Upper lobe of left lung (tissue), 6 donors: ENCODE results near the gene ATF1. TPM values are rescaled to one million over a fixed set of nuclear protein-coding genes. Genes with fewer than 3 reads are reported as not detected.
"Not testable (repeated sequence)": the region's sequence is repeated elsewhere in the genome, so short reads cannot be mapped to it uniquely, and the experiment has no call there.

Source experiments
- ATAC-seq, 2 donors: fragments of 200-7000 bp; cut with Tn5 transposase; one replicate each; pipeline ENCODE4 v1.9.1; 2022; ENCODE audit warnings: mild to moderate bottlenecking in 2 of 2, moderate library complexity in 2 of 2; ENCODE audit not compliant: low FRiP score in 2 of 2
- DNase-seq, 2 donors: peaks; one replicate each; pipeline ENCODE4 v3.0.0-alpha.2; 2019 to 2020
- H3K27ac ChIP-seq, 4 donors: fragments of 200-600 bp; sonication (generic); one replicate each; pipeline ENCODE4 v1.5.1; 2016 to 2019
- H3K27me3 ChIP-seq, 4 donors: fragments of 200-600 bp; sonication (generic); one replicate each; pipeline ENCODE4 v1.5.1; 2017 to 2019
- H3K36me3 ChIP-seq, 4 donors: fragments of 200-600 bp; sonication (generic); one replicate each; pipeline ENCODE4 v1.5.1; 2016 to 2019
- H3K4me1 ChIP-seq, 4 donors: fragments of 200-600 bp; sonication (generic); one replicate each; pipeline ENCODE4 v1.5.1; 2018 to 2019
- H3K4me3 ChIP-seq, 4 donors: fragments of 200-600 bp; sonication (generic); one replicate each; pipeline ENCODE4 v1.5.1; 2017 to 2019; ENCODE audit warnings: mild to moderate bottlenecking in 2 of 4, moderate library complexity in 1 of 4
- H3K9me3 ChIP-seq, 4 donors: fragments of 200-600 bp; sonication (generic); one replicate each; pipeline ENCODE4 v1.5.1; 2018 to 2019
- EP300 ChIP-seq, 4 donors: sonication (generic); formaldehyde crosslinking; IDR thresholded peaks; one replicate each; pipeline ENCODE4 v1.5.1; 2017; ENCODE audit warnings: antibody characterized with exemption in 4 of 4, control low read depth in 2 of 4
- POLR2A ChIP-seq, 4 donors: fragments of 450-650 bp; IDR thresholded peaks; one replicate each; pipeline ENCODE4 v1.5.1; 2016 to 2017; ENCODE audit warnings: antibody characterized with exemption in 4 of 4, mild to moderate bottlenecking in 2 of 4
- POLR2AphosphoS5 ChIP-seq, 2 donors: sonication (generic); formaldehyde crosslinking; IDR thresholded peaks; one replicate each; pipeline ENCODE4 v1.5.1; 2017; ENCODE audit warnings: antibody characterized with exemption in 2 of 2
- WGBS, 2 donors: methylation state at CpG; one replicate each; pipeline ENCODE4 v1.1.5; 2017 to 2018; 5-methylcytosine and 5-hydroxymethylcytosine counted together
- total RNA-seq, 6 donors: library from RNA; depleted of rRNA in 4 of 6; stranded (reverse); fragments of >200 nt in 4 of 6; gene quantifications; one replicate each; pipeline versions ENCODE4 v1.1.0 to v1.2.1, GENCODE V29; 2016 to 2021
- TF ChIP-seq, protein P1 (sequence below), 6 experiments: fragments of 450-650 bp in 4 of 6; fragments of 200-600 bp in 2 of 6; sonication (generic) in 2 of 6; IDR thresholded peaks; one replicate each; pipeline ENCODE4 v1.5.1; 2016 to 2019; ENCODE audit warnings: antibody characterized with exemption in 6 of 6
- donor health status: DM: no; HTN: no; CAD: no; lungs with moderate emphysema.
- donor health status: DM: no; HTN: yes; CAD: no; lungs with severe emphysema.

Gene ATF1
- total RNA-seq, 6 donors from 2014 or later: 23.0 to 48.1 (median 33.9) TPM

DNA sequence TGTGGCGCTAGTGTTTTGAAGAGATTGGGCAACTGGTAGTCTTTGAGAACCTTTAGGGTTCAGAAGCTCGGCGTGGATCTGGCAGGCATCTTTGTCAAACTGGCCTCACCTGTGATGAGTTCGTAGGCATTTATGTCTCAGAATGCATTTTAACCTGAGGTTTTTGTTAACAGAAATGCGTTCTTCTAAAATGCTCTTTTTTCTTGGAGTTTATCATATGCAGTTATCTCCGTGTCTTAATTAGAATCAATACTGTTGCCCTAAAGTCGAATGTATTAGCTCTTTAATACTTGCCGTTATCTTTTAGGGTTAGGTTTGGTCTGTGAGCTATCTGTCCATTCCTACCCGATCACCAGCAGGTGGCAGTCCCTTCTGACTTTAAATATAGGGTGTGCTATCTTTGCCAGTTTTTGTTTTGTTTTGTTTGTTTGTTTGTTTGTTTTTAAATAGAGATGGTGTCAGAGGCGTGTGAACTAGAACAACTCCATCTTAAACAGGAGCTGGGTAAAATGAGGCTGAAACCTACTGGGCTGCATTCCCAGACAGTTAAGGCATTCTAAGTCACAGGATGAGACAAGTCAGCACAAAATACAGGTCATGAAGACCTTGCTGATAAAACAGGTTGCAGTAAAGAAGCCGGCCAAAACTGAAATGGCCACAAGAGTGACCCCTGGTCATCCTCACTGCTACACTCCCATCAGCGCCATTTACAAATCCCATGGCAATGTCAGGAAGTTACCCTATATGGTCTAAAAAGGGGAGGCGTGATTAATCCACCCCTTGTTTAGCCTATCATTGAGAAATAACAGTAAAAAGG lies 1.4 kb downstream of the ATF1 start:
- ATAC-seq (peak in 1 of 2 donors; percentile 49), DNase-seq (peak in 1 of 2 donors; percentile 34)
- Histone ChIP-seq H3K36me3 (no peaks in the 10 kb centered on the region), H3K4me3 (peak overlapping the region; percentile 99 to 100 (median 100)), H3K27ac (peak overlapping the region; percentile 95 to 99 (median 98)), H3K4me1 (peaks cover 21 to 45% (median 28%) of the 10 kb centered on the region in 4 donors), H3K9me3 (no peaks in the 10 kb centered on the region), H3K27me3 (no peaks in the 10 kb centered on the region)
- TF ChIP-seq, protein P1, sequence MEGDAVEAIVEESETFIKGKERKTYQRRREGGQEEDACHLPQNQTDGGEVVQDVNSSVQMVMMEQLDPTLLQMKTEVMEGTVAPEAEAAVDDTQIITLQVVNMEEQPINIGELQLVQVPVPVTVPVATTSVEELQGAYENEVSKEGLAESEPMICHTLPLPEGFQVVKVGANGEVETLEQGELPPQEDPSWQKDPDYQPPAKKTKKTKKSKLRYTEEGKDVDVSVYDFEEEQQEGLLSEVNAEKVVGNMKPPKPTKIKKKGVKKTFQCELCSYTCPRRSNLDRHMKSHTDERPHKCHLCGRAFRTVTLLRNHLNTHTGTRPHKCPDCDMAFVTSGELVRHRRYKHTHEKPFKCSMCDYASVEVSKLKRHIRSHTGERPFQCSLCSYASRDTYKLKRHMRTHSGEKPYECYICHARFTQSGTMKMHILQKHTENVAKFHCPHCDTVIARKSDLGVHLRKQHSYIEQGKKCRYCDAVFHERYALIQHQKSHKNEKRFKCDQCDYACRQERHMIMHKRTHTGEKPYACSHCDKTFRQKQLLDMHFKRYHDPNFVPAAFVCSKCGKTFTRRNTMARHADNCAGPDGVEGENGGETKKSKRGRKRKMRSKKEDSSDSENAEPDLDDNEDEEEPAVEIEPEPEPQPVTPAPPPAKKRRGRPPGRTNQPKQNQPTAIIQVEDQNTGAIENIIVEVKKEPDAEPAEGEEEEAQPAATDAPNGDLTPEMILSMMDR (IDR thresholded peaks at IDR 0.05): peak; percentile 53 to 71 (median 62)
- TF ChIP-seq POLR2A (IDR thresholded peaks at IDR 0.05) (no peak), POLR2AphosphoS5 (IDR thresholded peaks at IDR 0.05) (no peak)
- WGBS, 2 donors: 14 to 15% methylated on average over 13 of the region's 13 CpGs

DNA sequence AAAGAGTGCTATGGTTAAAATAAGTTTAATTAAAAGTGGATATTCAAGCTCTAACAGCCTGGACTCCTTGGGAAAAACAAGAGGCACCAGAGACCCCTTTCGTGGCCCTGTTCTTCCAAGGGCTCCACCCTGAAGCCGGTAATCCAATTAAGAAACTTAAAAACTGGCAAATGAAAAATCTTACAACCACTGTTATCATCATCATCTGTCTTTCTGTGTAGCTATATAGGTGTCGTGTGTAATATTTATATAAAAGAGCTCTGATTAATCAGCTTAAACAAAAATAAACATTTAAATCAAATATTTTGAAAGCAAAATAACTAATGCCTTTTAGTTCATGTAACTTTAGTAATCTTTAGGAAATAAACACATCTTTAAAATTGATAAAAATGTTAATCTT lies 4.5 kb downstream of the ATF1 start:
- Histone ChIP-seq H3K4me3 (no peak overlapping the region), H3K27ac (peak overlapping the region in 3 of 4 donors; percentile 23 to 36 (median 27)), H3K27me3 (no peaks in the 10 kb centered on the region), H3K9me3 (no peaks in the 10 kb centered on the region), H3K36me3 (peaks cover 0 to 17% (median 3%) of the 10 kb centered on the region in 4 donors), H3K4me1 (peaks cover 12 to 33% (median 16%) of the 10 kb centered on the region in 4 donors)
- ATAC-seq: no peak
- WGBS, 2 donors: 75% methylated on average over 3 of the region's 3 CpGs
- TF ChIP-seq, protein P1 (IDR thresholded peaks at IDR 0.05): no peak
- no peak for TF ChIP-seq POLR2A (IDR thresholded peaks at IDR 0.05)
- no peak for DNase-seq

DNA sequence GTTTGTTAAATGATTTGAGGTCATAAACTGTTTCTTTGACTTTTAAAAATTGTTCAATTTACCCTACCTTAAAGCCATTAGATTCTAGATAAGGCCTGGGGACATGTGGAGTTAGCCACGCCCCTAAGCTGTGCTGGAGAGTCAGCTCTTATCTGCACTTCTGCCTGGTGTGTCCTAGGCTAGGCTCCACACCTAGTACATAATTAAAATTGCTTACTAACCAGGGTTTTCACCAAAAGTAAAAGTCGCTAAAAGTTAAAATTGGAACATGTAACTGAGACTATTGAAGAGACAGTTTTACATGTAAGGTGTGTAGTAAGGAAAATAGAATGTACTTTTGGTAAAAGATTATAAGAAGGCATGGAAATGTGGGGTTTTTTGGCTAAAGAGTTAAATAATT lies 4.9 kb downstream of the ATF1 start:
- H3K4me3 ChIP-seq, H3K27me3 ChIP-seq, ATAC-seq, H3K9me3 ChIP-seq: not testable (repeated sequence)
- Histone ChIP-seq H3K27ac (peak overlapping the region in 2 of 4 donors; percentile 12 to 36), H3K4me1 (peaks cover 12 to 33% (median 16%) of the 10 kb centered on the region in 4 donors), H3K36me3 (peaks cover 0 to 17% (median 3%) of the 10 kb centered on the region in 4 donors)
- 63 to 87% methylated on average over 2 of the region's 2 CpGs for WGBS, 2 donors
- peak in 1 of 2 donors; percentile 65 for DNase-seq

DNA sequence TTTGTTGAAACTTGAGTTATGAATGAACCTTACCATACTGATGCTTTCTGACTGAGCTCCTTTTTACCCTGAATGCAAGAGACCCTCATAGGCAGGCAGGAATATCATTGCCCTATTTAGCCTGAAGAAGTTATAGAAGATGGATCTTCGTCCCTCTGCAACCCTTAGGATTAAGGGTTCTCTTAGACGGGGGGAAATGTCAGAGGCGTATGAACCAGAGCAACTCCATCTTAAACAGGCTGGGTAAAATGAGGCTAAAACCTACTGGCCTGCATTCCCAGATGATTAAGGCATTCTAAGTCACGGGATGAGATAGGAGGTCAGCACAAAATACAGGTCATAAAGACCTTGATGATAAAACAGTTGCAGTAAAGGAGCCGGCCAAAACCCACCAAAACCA lies 7.5 kb downstream of the ATF1 start:
- H3K9me3 ChIP-seq: no peaks in the 10 kb centered on the region
- no peak overlapping the region for H3K4me3 ChIP-seq
- ATAC-seq (no peak), DNase-seq (no peak)
- no peak overlapping the region for H3K27ac ChIP-seq
- H3K27me3 ChIP-seq: no peaks in the 10 kb centered on the region
- WGBS, 2 donors: 96 to 97% methylated on average over 5 of the region's 5 CpGs
- peaks cover 0 to 15% (median 3%) of the 10 kb centered on the region in 4 donors for H3K4me1 ChIP-seq
- H3K36me3 ChIP-seq: peaks cover 0 to 17% (median 3%) of the 10 kb centered on the region in 4 donors
- TF ChIP-seq POLR2A (IDR thresholded peaks at IDR 0.05) (no peak), POLR2AphosphoS5 (IDR thresholded peaks at IDR 0.05) (no peak)
- TF ChIP-seq, protein P1 (IDR thresholded peaks at IDR 0.05): no peak

DNA sequence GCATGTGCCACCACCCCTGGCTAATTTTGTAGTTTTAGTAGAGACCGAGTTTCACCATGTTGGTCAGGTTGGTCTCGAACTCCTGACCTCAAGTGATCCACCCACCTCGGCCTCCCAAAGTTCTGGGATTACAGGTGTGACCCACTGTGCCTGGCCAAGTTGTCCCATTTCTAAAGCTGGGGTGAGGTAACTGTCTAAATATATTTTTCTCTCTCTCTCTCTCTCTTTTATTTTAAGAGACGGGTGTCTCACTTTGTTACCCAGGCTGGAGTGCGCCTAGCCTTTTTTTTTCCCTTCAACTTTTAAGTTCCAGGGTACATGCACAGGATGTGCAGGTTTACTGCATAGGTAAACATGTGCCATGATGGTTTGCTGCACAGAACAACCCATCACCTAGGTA lies 8.6 kb downstream of the ATF1 start:
- H3K4me1 ChIP-seq: peaks cover 0 to 15% (median under 1%) of the 10 kb centered on the region in 4 donors
- H3K4me3 ChIP-seq: no peak overlapping the region
- no peak for TF ChIP-seq POLR2A (IDR thresholded peaks at IDR 0.05)
- no peak for TF ChIP-seq EP300 (IDR thresholded peaks at IDR 0.05)
- TF ChIP-seq POLR2AphosphoS5 (IDR thresholded peaks at IDR 0.05): no peak
- TF ChIP-seq, protein P1 (IDR thresholded peaks at IDR 0.05): no peak
- ATAC-seq (no peak), DNase-seq (no peak)
- 94 to 97% methylated on average over 5 of the region's 5 CpGs for WGBS, 2 donors
- H3K27me3 ChIP-seq: no peaks in the 10 kb centered on the region
- H3K9me3 ChIP-seq: no peaks in the 10 kb centered on the region
- H3K36me3 ChIP-seq: peaks cover 0 to 17% (median 3%) of the 10 kb centered on the region in 4 donors
- H3K27ac ChIP-seq: no peak overlapping the region
